Gastroesophageal sphincter (tissue), 3 donors: ENCODE data around the gene CPOX.

ENCODE experiments used
- POLR2A ChIP-seq, 2 donors: fragments of 450-650 bp; IDR thresholded peaks; one replicate each; pipeline ENCODE4 v1.6.1; 2017; ENCODE audit warnings: antibody characterized with exemption in 2 of 2, mild to moderate bottlenecking in 2 of 2, moderate library complexity in 1 of 2
- POLR2AphosphoS5 ChIP-seq: sonication (generic); formaldehyde crosslinking; IDR thresholded peaks from one replicate; pipeline ENCODE4 v1.6.1; 2017; ENCODE audit warnings: antibody characterized with exemption
- TF ChIP-seq, protein P1 (sequence below), 4 experiments: fragments of 200-600 bp in 2 of 4; fragments of 450-650 bp in 2 of 4; sonication (generic) in 1 of 4; IDR thresholded peaks; one replicate each; pipeline ENCODE4 v1.5.1; 2017 to 2019; ENCODE audit warnings: antibody characterized with exemption in 4 of 4, mild to moderate bottlenecking in 2 of 4, moderate library complexity in 2 of 4

- TF ChIP-seq, protein P1, sequence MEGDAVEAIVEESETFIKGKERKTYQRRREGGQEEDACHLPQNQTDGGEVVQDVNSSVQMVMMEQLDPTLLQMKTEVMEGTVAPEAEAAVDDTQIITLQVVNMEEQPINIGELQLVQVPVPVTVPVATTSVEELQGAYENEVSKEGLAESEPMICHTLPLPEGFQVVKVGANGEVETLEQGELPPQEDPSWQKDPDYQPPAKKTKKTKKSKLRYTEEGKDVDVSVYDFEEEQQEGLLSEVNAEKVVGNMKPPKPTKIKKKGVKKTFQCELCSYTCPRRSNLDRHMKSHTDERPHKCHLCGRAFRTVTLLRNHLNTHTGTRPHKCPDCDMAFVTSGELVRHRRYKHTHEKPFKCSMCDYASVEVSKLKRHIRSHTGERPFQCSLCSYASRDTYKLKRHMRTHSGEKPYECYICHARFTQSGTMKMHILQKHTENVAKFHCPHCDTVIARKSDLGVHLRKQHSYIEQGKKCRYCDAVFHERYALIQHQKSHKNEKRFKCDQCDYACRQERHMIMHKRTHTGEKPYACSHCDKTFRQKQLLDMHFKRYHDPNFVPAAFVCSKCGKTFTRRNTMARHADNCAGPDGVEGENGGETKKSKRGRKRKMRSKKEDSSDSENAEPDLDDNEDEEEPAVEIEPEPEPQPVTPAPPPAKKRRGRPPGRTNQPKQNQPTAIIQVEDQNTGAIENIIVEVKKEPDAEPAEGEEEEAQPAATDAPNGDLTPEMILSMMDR (IDR thresholded peaks at IDR 0.05), result no peak
- TF ChIP-seq POLR2AphosphoS5, result no peak
- TF ChIP-seq POLR2A (IDR thresholded peaks at IDR 0.05), result no peak
These were observed 37.0 kb downstream of the CPOX start for GRCh38 chr3:98556164-98557130.
